Measurements from ENCODE around the gene IGSF5.
A peak's percentile ranks its signal among the peaks of the same experiment; 100 is the strongest.
"Not testable (repeated sequence)": the region's sequence is repeated elsewhere in the genome, so short reads cannot be mapped to it uniquely, and the experiment has no call there.

IGSF5 gene

GRCh38 chr21:39739531-39739930, 5.5 kb upstream of the IGSF5 start:
- DNase-seq: not testable (repeated sequence)

- DNase-seq: not testable (repeated sequence)
Observed at GRCh38 chr21:39742561-39742960, 2.4 kb upstream of the IGSF5 start.

GRCh38 chr21:39745332-39745731, 349 bp downstream of the IGSF5 start:
- DNase-seq: not testable (repeated sequence)

GRCh38 chr21:39750670-39751069, 5.7 kb downstream of the IGSF5 start:
- no peak for DNase-seq

GRCh38 chr21:39754811-39755210, 9.8 kb downstream of the IGSF5 start:
- no peak for DNase-seq

GRCh38 chr21:39756285-39756684, 11.3 kb downstream of the IGSF5 start:
- no peak for DNase-seq

GRCh38 chr21:39763272-39763970, 18.4 kb downstream of the IGSF5 start:
- DNase-seq: no peak

- no peak for DNase-seq
Observed at GRCh38 chr21:39774227-39774626, 29.2 kb downstream of the IGSF5 start.

- DNase-seq: peak; percentile 7
Observed at GRCh38 chr21:39775816-39776215, 30.8 kb downstream of the IGSF5 start.

GRCh38 chr21:39776589-39776988, 31.6 kb downstream of the IGSF5 start:
- DNase-seq: peak; percentile 79

GRCh38 chr21:39781331-39781730, 36.3 kb downstream of the IGSF5 start:
- DNase-seq: no peak

- DNase-seq: peak; percentile 91
Observed at GRCh38 chr21:39788383-39788782, 43.4 kb downstream of the IGSF5 start.

GRCh38 chr21:39796466-39796865, 51.5 kb downstream of the IGSF5 start:
- no peak for DNase-seq

- no peak for DNase-seq
Observed at GRCh38 chr21:39799178-39799577, 54.2 kb downstream of the IGSF5 start.

GRCh38 chr21:39800311-39800710, 55.3 kb downstream of the IGSF5 start:
- DNase-seq: no peak

GRCh38 chr21:39802217-39802616, 57.2 kb downstream of the IGSF5 start:
- DNase-seq: no peak

GRCh38 chr21:39803393-39803792, 58.4 kb downstream of the IGSF5 start:
- no peak for DNase-seq

GRCh38 chr21:39804240-39804639, 59.3 kb downstream of the IGSF5 start:
- no peak for DNase-seq

- DNase-seq: no peak
Observed at GRCh38 chr21:39805983-39806382, 61.0 kb downstream of the IGSF5 start.

GRCh38 chr21:39807738-39808137, 62.8 kb downstream of the IGSF5 start:
- DNase-seq: no peak

- no peak for DNase-seq
Observed at GRCh38 chr21:39809936-39810335, 65.0 kb downstream of the IGSF5 start.

- no peak for DNase-seq
Observed at GRCh38 chr21:39812983-39813382, 68.0 kb downstream of the IGSF5 start.

GRCh38 chr21:39818557-39818956, 73.6 kb downstream of the IGSF5 start:
- no peak for DNase-seq

GRCh38 chr21:39822042-39822441, 77.1 kb downstream of the IGSF5 start:
- no peak for DNase-seq

- no peak for DNase-seq
Observed at GRCh38 chr21:39825250-39825649, 80.3 kb downstream of the IGSF5 start.

Measured in fibroblast of upper back skin (primary cell).